Mucosa of descending colon (tissue), 3 donors: ENCODE measurements around the gene MORN1. TPM values are rescaled to one million over a fixed set of nuclear protein-coding genes. Genes with fewer than 3 reads are reported as not detected.
A peak's percentile ranks its signal among the peaks of the same experiment; 100 is the strongest.
"Not testable (repeated sequence)": the region's sequence is repeated elsewhere in the genome, so short reads cannot be mapped to it uniquely, and the experiment has no call there.

Experiments
- ATAC-seq: fragments of 200-7000 bp; cut with Tn5 transposase; one replicate; pipeline ENCODE4 v1.9.1; 2020; ENCODE audit warnings: mild to moderate bottlenecking, moderate library complexity
- DNase-seq, 3 donors: peaks; one replicate each; pipeline ENCODE4 v3.0.0-alpha.2; 2020
- H3K36me3 ChIP-seq: fragments of 200-600 bp; one replicate; pipeline ENCODE4 v1.8.0; 2021; ENCODE audit warnings: low read depth, mild to moderate bottlenecking
- H3K4me1 ChIP-seq: fragments of 200-600 bp; one replicate; pipeline ENCODE4 v1.8.0; 2021; ENCODE audit warnings: low read depth, mild to moderate bottlenecking
- H3K4me3 ChIP-seq: fragments of 200-600 bp; one replicate; pipeline ENCODE4 v1.8.0; 2021; ENCODE audit warnings: mild to moderate bottlenecking
- H3K9me3 ChIP-seq: fragments of 200-600 bp; one replicate; pipeline ENCODE4 v1.8.0; 2021; ENCODE audit warnings: mild to moderate bottlenecking
- CTCF ChIP-seq: fragments of 200-600 bp; IDR thresholded peaks from one replicate; pipeline ENCODE4 v1.8.0; 2022; ENCODE audit warnings: antibody characterized with exemption, mild to moderate bottlenecking
- intact Hi-C, 2 donors: fragments of 100-400 bp; cut with DNase I in 1 of 2; cut with micrococcal nuclease in 1 of 2; formaldehyde crosslinking; loops; one replicate each; pipeline versions ENCODE4 v1.11.0 to v1.11.1; 2022; cut with DNase I, micrococcal nuclease
- total RNA-seq, 3 donors: library from RNA; stranded (reverse); fragmentation: NEBNext Ultra II Directional in 2 of 3; extraction: Animal tissue kit (Norgen Biotek cat#: 25700) in 2 of 3; gene quantifications; one replicate each; pipeline versions ENCODE4 v1.2.1 to v1.2.4, GENCODE V29; 2021 to 2023
- donor health status: DM: no; HTN: no; CAD: no; lungs with moderate emphysema.
- donor health status: DM: no; HTN: no; CAD: no.
- donor health status: DM: no; HTN: yes; CAD: no.

The MORN1 gene
- total RNA-seq, 3 donors from 2014 or later: 13.1 to 17.4 (median 13.4) TPM

GRCh38 chr1:2300004-2300771, 91.2 kb downstream of the MORN1 start:
- Histone ChIP-seq H3K36me3 (no peaks in the 10 kb centered on the region), H3K4me1 (peaks cover 13% of the 10 kb centered on the region), H3K9me3 (no peaks in the 10 kb centered on the region), H3K4me3 (no peak overlapping the region)
- no peak for TF ChIP-seq CTCF
- DNase-seq (peak; percentile 53 to 87 (median 69)), ATAC-seq (peak; percentile 73)
- intact Hi-C loops: no loop called here

GRCh38 chr1:2299131-2299627, 92.2 kb downstream of the MORN1 start:
- no peak for DNase-seq
- no peak for ATAC-seq
- H3K4me1 ChIP-seq: peaks cover 13% of the 10 kb centered on the region
- H3K4me3 ChIP-seq: no peak overlapping the region
- H3K36me3 ChIP-seq: no peaks in the 10 kb centered on the region
- TF ChIP-seq CTCF: no peak
- intact Hi-C loops: no loop called here
- no peaks in the 10 kb centered on the region for H3K9me3 ChIP-seq

GRCh38 chr1:2298685-2299084, 92.7 kb downstream of the MORN1 start:
- no peak for ATAC-seq
- TF ChIP-seq CTCF: no peak
- no peak for DNase-seq
- Histone ChIP-seq H3K4me3 (no peak overlapping the region), H3K4me1 (peaks cover 13% of the 10 kb centered on the region), H3K36me3 (no peaks in the 10 kb centered on the region), H3K9me3 (no peaks in the 10 kb centered on the region)
- intact Hi-C loops: no loop called here

DNA sequence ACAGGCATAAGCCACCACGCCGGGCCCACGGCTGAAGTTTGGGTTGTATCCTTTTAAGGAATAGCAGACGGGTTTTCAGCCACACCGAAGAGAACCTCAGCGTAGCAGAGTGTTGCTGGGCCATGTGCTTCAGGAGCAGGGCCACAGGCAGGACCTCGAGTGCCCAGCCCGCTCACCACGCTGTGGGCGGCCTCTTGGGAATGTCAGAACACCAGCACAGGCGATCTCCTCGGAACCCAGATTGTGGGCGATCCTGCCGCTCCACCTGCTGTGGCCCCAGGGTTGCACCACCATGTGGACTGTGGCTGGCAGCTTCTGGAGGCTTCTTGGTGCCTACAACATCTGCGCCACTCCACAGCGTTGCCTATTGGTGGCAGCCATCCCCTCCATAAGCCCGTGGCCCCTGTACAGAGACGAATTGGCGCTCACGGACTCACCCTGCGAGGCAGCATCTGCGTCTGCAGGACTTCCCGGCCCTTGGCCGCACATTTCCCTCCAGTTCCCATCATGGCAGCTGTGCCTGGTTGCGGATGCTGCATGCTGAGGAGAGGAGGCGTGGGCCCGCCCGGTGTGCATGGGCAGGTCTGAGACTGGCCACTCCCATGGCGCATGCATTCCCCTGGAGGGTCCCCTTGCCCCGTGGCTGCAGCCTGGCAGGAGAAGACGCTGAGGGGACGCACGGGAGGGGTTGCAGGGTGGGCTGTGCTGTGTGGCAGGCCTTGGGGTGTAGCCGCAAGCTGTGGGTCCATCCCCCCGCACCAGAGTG, 93.9 kb downstream of the MORN1 start:
- TF ChIP-seq CTCF: no peak
- no peak overlapping the region for H3K4me3 ChIP-seq
- no peaks in the 10 kb centered on the region for H3K9me3 ChIP-seq
- H3K4me1 ChIP-seq: peaks cover 13% of the 10 kb centered on the region
- intact Hi-C loops: no loop called here
- ATAC-seq (no peak), DNase-seq (no peak)
- no peaks in the 10 kb centered on the region for H3K36me3 ChIP-seq

- Histone ChIP-seq H3K4me1 (peaks cover 13% of the 10 kb centered on the region), H3K9me3 (no peaks in the 10 kb centered on the region), H3K4me3 (no peak overlapping the region), H3K36me3 (no peaks in the 10 kb centered on the region)
- no peak for DNase-seq
- no peak for TF ChIP-seq CTCF
- no peak for ATAC-seq
- intact Hi-C loops: no loop called here
Observed at GRCh38 chr1:2296614-2297013, 94.7 kb downstream of the MORN1 start.

- H3K4me3 ChIP-seq, DNase-seq, H3K9me3 ChIP-seq, H3K36me3 ChIP-seq, ATAC-seq, intact Hi-C loops: not testable (repeated sequence)
- peaks cover 13% of the 10 kb centered on the region for H3K4me1 ChIP-seq
Observed at GRCh38 chr1:2296211-2296610, 95.1 kb downstream of the MORN1 start.
